IMR-90 (cell line): ENCODE results near the gene HNRNPH3. TPM values are rescaled to one million over a fixed set of nuclear protein-coding genes. Genes with fewer than 3 reads are reported as not detected.
A peak's percentile ranks its signal among the peaks of the same experiment; 100 is the strongest.

Experiments used
- ATAC-seq: fragments of 200-7000 bp; cut with Tn5 transposase; 2 replicates; pipeline ENCODE4 v1.9.1; 2020; ENCODE audit warnings: low read depth, mild to moderate bottlenecking, moderate library complexity
- BruUV-seq: library from RNA; stranded (reverse); fragments of 400-500 nt; replicated peaks from 2 replicates; lab custom pipeline; 2021; lab: Mats Ljungman, UMichigan
- CTCF ChIA-PET: fragments of 300-600 bp; formaldehyde crosslinking; extraction: SDS; loops from one replicate; lab custom pipeline; 2021; ENCODE audit warnings: antibody characterized with exemption; lab: Yijun Ruan, JAX
- POLR2A ChIA-PET: fragments of 300-600 bp; sonication (Branson Sonifier 250); formaldehyde crosslinking; loops from one replicate; lab custom pipeline; 2022; ENCODE audit warnings: antibody characterized with exemption; ENCODE audit not compliant: unreplicated experiment; lab: Charles Lee
- DNase-seq: peaks from one replicate; pipeline ENCODE4 v3.0.0; 2013
- H2AFZ ChIP-seq: replicated peaks from 2 replicates; pipeline ENCODE3; 2013; ENCODE audit warnings: low read length, mild to moderate bottlenecking; ENCODE audit not compliant: poor library complexity
- H2AK5ac ChIP-seq: 2 replicates; pipeline ENCODE4 v1.6.1; 2013; ENCODE audit warnings: low read depth, low read length, inconsistent platforms
- H2AK9ac ChIP-seq: replicated peaks from 2 replicates; pipeline ENCODE3; 2013; ENCODE audit warnings: mild to moderate bottlenecking, low read depth, low read length, moderate library complexity; ENCODE audit not compliant: poor library complexity
- H2BK120ac ChIP-seq: 2 replicates; pipeline ENCODE4 v1.6.1; 2013; ENCODE audit warnings: low read depth, low read length, inconsistent platforms
- H2BK15ac ChIP-seq: 3 replicates; pipeline ENCODE4 v1.6.1; 2013; ENCODE audit warnings: low read depth, low read length, inconsistent platforms
- H2BK20ac ChIP-seq: 2 replicates; pipeline ENCODE4 v1.6.1; 2013; ENCODE audit warnings: low read depth, mild to moderate bottlenecking, inconsistent platforms, low read length, moderate library complexity
- H2BK5ac ChIP-seq: 2 replicates; pipeline ENCODE4 v1.6.1; 2013; ENCODE audit warnings: mild to moderate bottlenecking, low read depth, low read length, inconsistent platforms; ENCODE audit not compliant: poor library complexity, severe bottlenecking
- H3K14ac ChIP-seq: replicated peaks from 2 replicates; pipeline ENCODE4 v1.6.1; 2013; ENCODE audit warnings: low read depth, low read length, inconsistent platforms
- H3K18ac ChIP-seq: 2 replicates; pipeline ENCODE4 v1.6.1; 2013; ENCODE audit warnings: low read depth, low read length, control low read depth
- H3K23ac ChIP-seq: 2 replicates; pipeline ENCODE4 v1.6.1; 2013; ENCODE audit warnings: low read depth, low read length, inconsistent platforms
- H3K27ac ChIP-seq: 2 replicates; pipeline ENCODE4 v1.5.1; 2013; ENCODE audit warnings: mild to moderate bottlenecking, control low read depth, low read length; ENCODE audit not compliant: insufficient read depth
- H3K27me3 ChIP-seq: 2 replicates; pipeline ENCODE4 v1.6.1; 2013; ENCODE audit warnings: low read length; ENCODE audit not compliant: control insufficient read depth, insufficient read depth
- H3K36me3 ChIP-seq: 2 replicates; pipeline ENCODE4 v1.6.1; 2013; ENCODE audit warnings: low read length, mixed read lengths; ENCODE audit not compliant: control insufficient read depth, insufficient read depth
- H3K4ac ChIP-seq: 2 replicates; pipeline ENCODE4 v1.6.1; 2013; ENCODE audit warnings: low read depth, low read length, inconsistent platforms
- H3K4me1 ChIP-seq: 2 replicates; pipeline ENCODE4 v1.6.1; 2013; ENCODE audit warnings: low read length, mixed read lengths; ENCODE audit not compliant: control insufficient read depth, insufficient read depth
- H3K4me2 ChIP-seq: 2 replicates; pipeline ENCODE4 v1.6.1; 2013; ENCODE audit warnings: low read depth, mild to moderate bottlenecking, control low read depth, low read length, moderate library complexity
- H3K4me3 ChIP-seq: 2 replicates; pipeline ENCODE4 v1.5.1; 2013; ENCODE audit warnings: low read depth, mild to moderate bottlenecking, control low read depth, low read length, moderate library complexity; ENCODE audit not compliant: insufficient read depth
- H3K56ac ChIP-seq: 2 replicates; pipeline ENCODE4 v1.6.1; 2013; ENCODE audit warnings: low read length, inconsistent platforms; ENCODE audit not compliant: insufficient read depth; ENCODE audit errors: extremely low read depth
- H3K79me1 ChIP-seq, 2 experiments: 2 replicates each; pipeline ENCODE4 v1.6.1; 2013; ENCODE audit warnings: low read length in 2 of 2, inconsistent platforms in 1 of 2, low read depth in 1 of 2
- H3K9ac ChIP-seq: 2 replicates; pipeline ENCODE4 v1.6.1; 2013; ENCODE audit warnings: low read depth, low read length, control low read depth
- H3K9me1 ChIP-seq: 2 replicates; pipeline ENCODE4 v1.6.1; 2013; ENCODE audit warnings: low read length, inconsistent platforms; ENCODE audit not compliant: insufficient read depth
- H3K9me3 ChIP-seq: 2 replicates; pipeline ENCODE4 v1.6.1; 2013; ENCODE audit warnings: low read length; ENCODE audit not compliant: control insufficient read depth, insufficient read depth
- H4K20me1 ChIP-seq: 2 replicates; pipeline ENCODE4 v1.6.1; 2013; ENCODE audit warnings: low read length, inconsistent platforms; ENCODE audit not compliant: insufficient read depth
- H4K5ac ChIP-seq: 2 replicates; pipeline ENCODE4 v1.6.1; 2013; ENCODE audit warnings: mild to moderate bottlenecking, low read depth, low read length, control low read depth
- H4K8ac ChIP-seq, 2 experiments: 2 replicates each; pipeline ENCODE4 v1.6.1; 2013; ENCODE audit warnings: low read depth in 2 of 2, low read length in 2 of 2, control low read depth in 1 of 2, inconsistent platforms in 1 of 2
- H4K91ac ChIP-seq: 2 replicates; pipeline ENCODE4 v1.6.1; 2013; ENCODE audit warnings: low read depth, low read length, inconsistent platforms; ENCODE audit not compliant: insufficient read depth
- BHLHE40 ChIP-seq: fragments of 150-350 bp; IDR thresholded peaks from 2 replicates; pipeline ENCODE4 v1.6.1; 2016; ENCODE audit warnings: mild to moderate bottlenecking, low read depth, low read length
- CHD1 ChIP-seq: IDR thresholded peaks from 2 replicates; pipeline ENCODE4 v1.6.1; 2012; ENCODE audit warnings: low read depth, low read length, improper control_type of control experiment
- CTCF ChIP-seq: conservative IDR thresholded peaks from 2 replicates; pipeline ENCODE4 v1.5.1; 2012; ENCODE audit warnings: mild to moderate bottlenecking, low read depth, low read length, improper control_type of control experiment
- FOS ChIP-seq: fragments of 150-350 bp; IDR thresholded peaks from 2 replicates; pipeline ENCODE4 v1.6.1; 2016; ENCODE audit warnings: low read depth, low read length
- MAFK ChIP-seq: IDR thresholded peaks from 2 replicates; pipeline ENCODE4 v1.6.1; 2012; ENCODE audit warnings: low read depth, low read length, improper control_type of control experiment
- MAZ ChIP-seq: IDR thresholded peaks from 2 replicates; pipeline ENCODE4 v1.6.1; 2012; ENCODE audit warnings: low read depth, mild to moderate bottlenecking, low read length, improper control_type of control experiment, moderate library complexity, borderline replicate concordance
- MXI1 ChIP-seq: IDR thresholded peaks from 2 replicates; pipeline ENCODE4 v1.6.1; 2012; ENCODE audit warnings: low read depth, mild to moderate bottlenecking, low read length, moderate library complexity, borderline replicate concordance
- NFE2L2 ChIP-seq: fragments of 150-350 bp; IDR thresholded peaks from 2 replicates; pipeline ENCODE4 v1.6.1; 2016; ENCODE audit warnings: low read depth, mild to moderate bottlenecking, low read length
- RAD21 ChIP-seq: IDR thresholded peaks from 2 replicates; pipeline ENCODE4 v1.6.1; 2012; ENCODE audit warnings: low read length, improper control_type of control experiment
- RCOR1 ChIP-seq: IDR thresholded peaks from 2 replicates; pipeline ENCODE4 v1.6.1; 2012; ENCODE audit warnings: mild to moderate bottlenecking, low read length, improper control_type of control experiment; ENCODE audit not compliant: insufficient replicate concordance
- RFX5 ChIP-seq: IDR thresholded peaks from 2 replicates; pipeline ENCODE4 v1.8.0; 2012; ENCODE audit warnings: low read depth, mild to moderate bottlenecking, low read length, moderate library complexity
- SMC3 ChIP-seq: fragments of 150-350 bp; IDR thresholded peaks from 2 replicates; pipeline ENCODE4 v1.6.1; 2016; ENCODE audit warnings: low read depth, mild to moderate bottlenecking, antibody characterized with exemption, low read length, moderate library complexity
- WGBS, 2 experiments: methylation state at CpG; one replicate each; pipeline versions ENCODE4 v1.1.5 to v1.1.7; 2013; ENCODE audit warnings: missing lambda C conversion rate in 2 of 2; ENCODE audit not compliant: insufficient read length in 1 of 2; ENCODE audit errors: extremely low coverage in 2 of 2; 5-methylcytosine and 5-hydroxymethylcytosine counted together
- dilution Hi-C: fragments of 300-500 bp; cut with HindIII; formaldehyde crosslinking; loops from one replicate; pipeline ENCODE4 v1.14.3; 2018; ENCODE audit warnings: low sequenced_read_pairs; ENCODE audit not compliant: unreplicated experiment
- in situ Hi-C: fragments of 300-500 bp; cut with MboI; formaldehyde crosslinking; loops from 3 replicates; pipeline ENCODE4 v1.14.3; 2019; ENCODE audit warnings: low sequenced_read_pairs, inconsistent platforms, mixed read lengths
- intact Hi-C: fragments of 100-400 bp; cut with micrococcal nuclease; formaldehyde crosslinking; loops from 2 replicates; pipeline ENCODE4 v1.10.0; 2022
- polyA plus RNA-seq, 3 experiments: library from polyadenylated mRNA; depleted of rRNA; stranded (reverse); fragments of >200 nt; gene quantifications; 2 replicates each; pipeline ENCODE4 v1.2.3, GENCODE V29; 2012; ENCODE audit warnings: low replicate concordance in 1 of 3
- total RNA-seq: library from RNA; depleted of rRNA; stranded (reverse); fragments of >200 nt; gene quantifications from 2 replicates; pipeline ENCODE4 v1.2.3, GENCODE V29; 2012
- TF ChIP-seq, protein P1 (sequence below): fragments of 150-350 bp; IDR thresholded peaks from 2 replicates; pipeline ENCODE4 v1.6.1; 2017; ENCODE audit warnings: mild to moderate bottlenecking, antibody characterized with exemption, low read length, low read depth
- TF ChIP-seq, protein P2 (sequence below): fragments of 150-350 bp; IDR thresholded peaks from 2 replicates; pipeline ENCODE4 v1.6.1; 2016; ENCODE audit warnings: low read depth, mild to moderate bottlenecking, low read length, moderate library complexity, borderline replicate concordance

HNRNPH3 gene
- total and polyA plus RNA-seq, 2 of the 4 experiments (the other 2 are of a cell fraction) = 10.6 to 142 TPM

DNA sequence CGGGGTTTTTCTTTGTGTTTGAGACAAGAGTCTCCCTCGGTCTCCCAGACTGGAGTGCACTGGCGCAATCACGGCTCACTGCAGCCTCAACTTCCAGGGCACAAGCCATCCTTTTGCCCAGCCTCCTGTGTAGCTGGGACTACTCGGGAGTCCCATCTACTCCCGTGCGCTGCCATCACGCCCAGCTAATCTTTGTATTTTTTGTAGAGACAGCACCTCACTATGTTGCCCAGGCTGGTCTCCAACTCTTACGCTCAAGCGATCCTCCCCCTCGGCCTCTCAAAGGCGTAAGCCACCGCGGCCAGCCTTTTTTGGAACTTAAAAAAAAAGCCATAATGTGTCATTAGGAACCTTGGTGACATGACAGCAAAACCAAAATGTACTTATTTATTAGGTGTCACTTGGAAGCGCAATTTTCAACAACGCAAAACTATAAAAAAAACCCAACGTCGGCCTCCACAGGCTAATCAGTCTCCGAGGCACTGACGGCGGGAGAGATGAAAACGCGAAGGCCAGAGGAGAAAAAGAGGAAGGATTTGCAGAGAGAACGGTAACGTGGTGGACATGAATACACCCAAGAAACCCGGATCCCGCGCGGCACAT, 911 bp upstream of the HNRNPH3 start:
- H3K36me3 ChIP-seq = no peaks in the 10 kb centered on the region
- ChIA-PET CTCF (interaction anchor here (0.7 kb wide), 1 partner anchor 117 kb away, joined by 3 read pairs; no protein-coding TSS in a partner anchor), POLR2A (interaction anchor here (0.6 kb wide), 1 partner anchor 102 kb away, joined by 7 read pairs; no protein-coding TSS in a partner anchor)
- H3K4ac ChIP-seq = peak overlapping the region; percentile 95
- WGBS, 2 experiments = 16% methylated on average over 17 of the region's 29 CpGs; no CpG with 5 or more reads in 1 of the 2 experiments
- peaks cover 34% of the 10 kb centered on the region for H4K20me1 ChIP-seq
- peak overlapping the region; percentile 78 for H2BK120ac ChIP-seq
- BruUV-seq = no TSS peak
- DNase-seq (peak; percentile 23), ATAC-seq (no peak)
- dilution Hi-C loops = no loop called here
- peak overlapping the region; percentile 70 for H3K9ac ChIP-seq
- peak overlapping the region; percentile 35; the same call in 1 of the 3 replicates for H2BK15ac ChIP-seq
- H3K27me3 ChIP-seq = no peaks in the 10 kb centered on the region
- in situ Hi-C loops = no loop called here
- peak overlapping the region; percentile 97 for H2AFZ ChIP-seq
- H2BK5ac ChIP-seq = peak overlapping the region; percentile 92
- H3K9me3 ChIP-seq = no peaks in the 10 kb centered on the region
- H3K9me1 ChIP-seq = peaks cover 4% of the 10 kb centered on the region; the same call in 1 of the 2 replicates
- peaks cover 4 to 27% of the 10 kb centered on the region in 2 experiments; a peak in 3 of 4 replicates for H3K79me1 ChIP-seq
- peak overlapping the region; percentile 82 for H3K18ac ChIP-seq
- no peak overlapping the region for H2BK20ac ChIP-seq
- peak overlapping the region; percentile 76 for H3K27ac ChIP-seq
- H2AK9ac ChIP-seq = peak overlapping the region; percentile 100
- H3K14ac ChIP-seq = peak overlapping the region; percentile 97
- intact Hi-C loops = loop anchor here (10.0 kb wide), 3 partner anchors 256 to 476 kb away; partner anchors contain the start of genes HERC4 and SIRT1
- H4K5ac ChIP-seq = peak overlapping the region; percentile 81
- peak overlapping the region; percentile 67 for H3K4me2 ChIP-seq
- H3K23ac ChIP-seq = peak overlapping the region; percentile 91
- H3K56ac ChIP-seq = peak overlapping the region; percentile 94
- H3K4me1 ChIP-seq = peaks cover 12% of the 10 kb centered on the region
- H4K8ac ChIP-seq = peak overlapping the region; percentile 92 to 98
- peak overlapping the region; percentile 98 for H3K4me3 ChIP-seq
- peak overlapping the region; percentile 72 for H2AK5ac ChIP-seq
- peak overlapping the region; percentile 91 for H4K91ac ChIP-seq
- TF ChIP-seq, protein P1, sequence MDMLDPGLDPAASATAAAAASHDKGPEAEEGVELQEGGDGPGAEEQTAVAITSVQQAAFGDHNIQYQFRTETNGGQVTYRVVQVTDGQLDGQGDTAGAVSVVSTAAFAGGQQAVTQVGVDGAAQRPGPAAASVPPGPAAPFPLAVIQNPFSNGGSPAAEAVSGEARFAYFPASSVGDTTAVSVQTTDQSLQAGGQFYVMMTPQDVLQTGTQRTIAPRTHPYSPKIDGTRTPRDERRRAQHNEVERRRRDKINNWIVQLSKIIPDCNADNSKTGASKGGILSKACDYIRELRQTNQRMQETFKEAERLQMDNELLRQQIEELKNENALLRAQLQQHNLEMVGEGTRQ = no peak
- TF ChIP-seq RFX5 = no peak
- TF ChIP-seq, protein P2, sequence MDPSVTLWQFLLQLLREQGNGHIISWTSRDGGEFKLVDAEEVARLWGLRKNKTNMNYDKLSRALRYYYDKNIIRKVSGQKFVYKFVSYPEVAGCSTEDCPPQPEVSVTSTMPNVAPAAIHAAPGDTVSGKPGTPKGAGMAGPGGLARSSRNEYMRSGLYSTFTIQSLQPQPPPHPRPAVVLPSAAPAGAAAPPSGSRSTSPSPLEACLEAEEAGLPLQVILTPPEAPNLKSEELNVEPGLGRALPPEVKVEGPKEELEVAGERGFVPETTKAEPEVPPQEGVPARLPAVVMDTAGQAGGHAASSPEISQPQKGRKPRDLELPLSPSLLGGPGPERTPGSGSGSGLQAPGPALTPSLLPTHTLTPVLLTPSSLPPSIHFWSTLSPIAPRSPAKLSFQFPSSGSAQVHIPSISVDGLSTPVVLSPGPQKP = no peak
- no peak for TF ChIP-seq SMC3
- TF ChIP-seq RCOR1 = no peak
- TF ChIP-seq MAZ = no peak
- TF ChIP-seq NFE2L2 = no peak
- TF ChIP-seq BHLHE40 = no peak
- TF ChIP-seq FOS = no peak
- TF ChIP-seq CHD1 = no peak
- TF ChIP-seq RAD21 = no peak
- TF ChIP-seq MAFK = no peak
- TF ChIP-seq CTCF = no peak
- TF ChIP-seq MXI1 = no peak
